NB4 (cell line): ENCODE data around the gene WDR35.

Experiments used
- DNase-seq: peaks from one replicate; pipeline ENCODE4 v3.0.0; 2010; ENCODE audit warnings: low read depth
- H3K4me3 ChIP-seq: one replicate; pipeline ENCODE4 v1.5.1; 2011; ENCODE audit warnings: mild to moderate bottlenecking, low read depth, low read length, moderate library complexity
- CTCF ChIP-seq: IDR thresholded peaks from one replicate; pipeline ENCODE4 v1.5.1; 2012; ENCODE audit warnings: low read depth, low read length
- MAX ChIP-seq: IDR thresholded peaks from 2 replicates; pipeline ENCODE4 v1.6.1; 2011; ENCODE audit warnings: low read depth, low read length
- MYC ChIP-seq: IDR thresholded peaks from 2 replicates; pipeline ENCODE4 v1.6.1; 2011; ENCODE audit warnings: low read depth, low read length
- POLR2A ChIP-seq: IDR thresholded peaks from 2 replicates; pipeline ENCODE4 v1.6.1; 2011; ENCODE audit warnings: mild to moderate bottlenecking; ENCODE audit not compliant: insufficient read length; ENCODE audit errors: extremely low read depth

WDR35 gene

GRCh38 chr2:20023688-20024087 lies 33.8 kb upstream of the WDR35 start:
- DNase-seq: no peak
- TF ChIP-seq CTCF: no peak
- H3K4me3 ChIP-seq: no peak overlapping the region

DNA sequence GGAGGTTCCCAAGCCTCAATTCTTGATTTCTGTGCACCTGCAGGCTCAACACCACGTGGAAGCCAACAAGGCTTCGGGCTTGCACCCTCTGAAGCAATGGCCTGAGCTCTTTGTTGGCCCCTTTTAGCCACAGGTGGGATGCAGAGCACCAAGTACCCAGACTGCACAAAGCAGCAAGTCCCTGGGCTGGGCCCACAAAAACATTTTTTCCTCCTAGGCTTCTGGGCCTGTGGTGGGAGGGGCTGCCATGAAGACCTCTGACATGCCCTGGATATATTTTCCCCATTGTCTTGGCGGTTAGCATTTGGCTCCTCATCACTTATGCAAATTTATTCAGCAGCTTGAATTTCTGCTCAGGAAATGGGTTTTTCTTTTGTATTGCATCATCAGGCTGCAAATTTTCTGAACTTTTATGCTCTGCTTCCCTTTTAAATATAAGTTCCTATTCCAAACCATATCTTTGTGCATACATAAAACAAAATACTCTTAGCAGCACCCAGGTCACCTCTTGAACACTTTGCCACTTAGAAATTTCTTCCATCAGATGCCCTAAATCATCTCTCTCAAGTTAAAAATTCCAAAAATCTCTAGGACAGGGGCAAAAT lies 31.6 kb upstream of the WDR35 start:
- DNase-seq: no peak
- TF ChIP-seq CTCF: no peak
- no peak for TF ChIP-seq MYC
- no peak for TF ChIP-seq POLR2A
- TF ChIP-seq MAX: no peak
- H3K4me3 ChIP-seq: no peak overlapping the region

GRCh38 chr2:20019747-20020146 lies 29.8 kb upstream of the WDR35 start:
- TF ChIP-seq CTCF: no peak
- TF ChIP-seq MAX: no peak
- no peak for TF ChIP-seq POLR2A
- TF ChIP-seq MYC: no peak
- DNase-seq: no peak
- no peak overlapping the region for H3K4me3 ChIP-seq

GRCh38 chr2:20018601-20019152 lies 28.8 kb upstream of the WDR35 start:
- DNase-seq: no peak
- H3K4me3 ChIP-seq: no peak overlapping the region
- TF ChIP-seq POLR2A (no peak), MAX (no peak), MYC (no peak), CTCF (no peak)

GRCh38 chr2:20016346-20016745 lies 26.4 kb upstream of the WDR35 start:
- no peak overlapping the region for H3K4me3 ChIP-seq
- TF ChIP-seq MYC (no peak), POLR2A (no peak), MAX (no peak), CTCF (no peak)
- DNase-seq: no peak

- peak; percentile 61 for DNase-seq
- TF ChIP-seq POLR2A (no peak), CTCF (peak; percentile 38), MAX (no peak), MYC (no peak)
- no peak overlapping the region for H3K4me3 ChIP-seq
These were observed 25.7 kb upstream of the WDR35 start for GRCh38 chr2:20015482-20016083.
